PC-9 (cell line): ENCODE results near the gene ASB12. TPM values are rescaled to one million over a fixed set of nuclear protein-coding genes. Genes with fewer than 3 reads are reported as not detected.
A peak's percentile ranks its signal among the peaks of the same experiment; 100 is the strongest.

Experiments used
- Bru-seq: library from RNA; stranded (reverse); fragments of 400-500 nt; gene quantifications from one replicate; lab custom pipeline; 2021; lab: Mats Ljungman, UMichigan
- BruChase-seq, 2 experiments: library from RNA; stranded (reverse); fragments of 400-500 nt; gene quantifications; one replicate each; lab custom pipeline; 2021; lab: Mats Ljungman, UMichigan
- BruUV-seq: library from RNA; stranded (reverse); fragments of 400-500 nt; replicated peaks from 2 replicates; lab custom pipeline; 2021; lab: Mats Ljungman, UMichigan
- CTCF ChIA-PET: fragments of 300-600 bp; sonication (Branson Sonifier 250); formaldehyde crosslinking; loops from one replicate; lab custom pipeline; 2022; ENCODE audit warnings: antibody characterized with exemption; lab: Charles Lee
- POLR2A ChIA-PET: fragments of 300-600 bp; sonication (Branson Sonifier 250); formaldehyde crosslinking; loops from one replicate; lab custom pipeline; 2022; ENCODE audit warnings: antibody characterized with exemption; ENCODE audit not compliant: unreplicated experiment; lab: Charles Lee
- DNase-seq, 2 experiments: peaks; one replicate each; pipeline versions ENCODE4 v3.0.0 to v3.0.0-alpha.2; 2015 to 2022; ENCODE audit warnings: mixed read lengths in 1 of 2
- H2AFZ ChIP-seq: fragments of 200-600 bp; sonication (generic); 2 replicates; pipeline ENCODE4 v1.8.1; 2017; ENCODE audit warnings: antibody characterized with exemption
- H3F3A ChIP-seq: fragments of 200-600 bp; sonication (generic); 2 replicates; pipeline ENCODE4 v1.8.1; 2017; ENCODE audit warnings: antibody characterized with exemption, mild to moderate bottlenecking, low read depth; ENCODE audit not compliant: insufficient read depth
- H3K27ac ChIP-seq: fragments of 200-600 bp; sonication (generic); 2 replicates; pipeline ENCODE4 v1.6.1; 2016; ENCODE audit warnings: mixed run types
- H3K27me3 ChIP-seq: fragments of 200-600 bp; sonication (generic); 2 replicates; pipeline ENCODE4 v1.6.1; 2016; ENCODE audit warnings: low read depth, mixed run types; ENCODE audit not compliant: insufficient read depth
- H3K36me3 ChIP-seq: fragments of 200-600 bp; sonication (generic); 2 replicates; pipeline ENCODE4 v1.6.1; 2016; ENCODE audit warnings: low read depth, mixed run types
- H3K4me1 ChIP-seq: fragments of 200-600 bp; sonication (generic); replicated peaks from 2 replicates; pipeline ENCODE4 v1.6.1; 2016; ENCODE audit warnings: mixed run types; ENCODE audit not compliant: insufficient read depth
- H3K4me2 ChIP-seq: fragments of 200-600 bp; sonication (generic); 2 replicates; pipeline ENCODE4 v1.6.1; 2017; ENCODE audit warnings: mixed run types
- H3K4me3 ChIP-seq: fragments of 200-600 bp; sonication (generic); 2 replicates; pipeline ENCODE4 v1.6.1; 2016; ENCODE audit warnings: mixed run types
- H3K79me2 ChIP-seq: fragments of 200-600 bp; sonication (generic); 2 replicates; pipeline ENCODE4 v1.6.1; 2017; ENCODE audit warnings: low read depth, mixed run types
- H3K9me2 ChIP-seq: fragments of 200-600 bp; sonication (generic); 2 replicates; pipeline ENCODE4 v1.8.1; 2017; ENCODE audit warnings: mild to moderate bottlenecking; ENCODE audit not compliant: insufficient read depth
- H3K9me3 ChIP-seq: fragments of 200-600 bp; sonication (generic); 2 replicates; pipeline ENCODE4 v1.8.1; 2016; ENCODE audit warnings: low read depth; ENCODE audit not compliant: insufficient read depth
- H4K20me1 ChIP-seq: fragments of 200-600 bp; sonication (generic); 2 replicates; pipeline ENCODE4 v1.8.1; 2017; ENCODE audit not compliant: insufficient read depth
- EZH2 ChIP-seq: fragments of 200-600 bp; sonication (generic); IDR thresholded peaks from 2 replicates; pipeline ENCODE4 v1.8.0; 2017; ENCODE audit warnings: antibody characterized with exemption, low read depth
- intact Hi-C: fragments of 100-400 bp; cut with micrococcal nuclease; formaldehyde crosslinking; loops from one replicate; pipeline ENCODE4 v1.10.0; 2022; ENCODE audit not compliant: unreplicated experiment
- long read RNA-seq: library from polyadenylated mRNA; stranded (forward); transcript quantifications from one replicate; pipeline ENCODE4 v2.0.0, GENCODE V29; 2022
- total RNA-seq: library from RNA; stranded (reverse); gene quantifications from 2 replicates; pipeline ENCODE4 v1.2.3, GENCODE V29; 2021
- TF ChIP-seq, protein P1 (sequence below): fragments of 200-600 bp; sonication (generic); conservative IDR thresholded peaks from 2 replicates; pipeline ENCODE4 v1.6.1; 2017; ENCODE audit warnings: mixed run types, antibody characterized with exemption, mild to moderate bottlenecking, moderate library complexity

Gene ASB12, protein sequence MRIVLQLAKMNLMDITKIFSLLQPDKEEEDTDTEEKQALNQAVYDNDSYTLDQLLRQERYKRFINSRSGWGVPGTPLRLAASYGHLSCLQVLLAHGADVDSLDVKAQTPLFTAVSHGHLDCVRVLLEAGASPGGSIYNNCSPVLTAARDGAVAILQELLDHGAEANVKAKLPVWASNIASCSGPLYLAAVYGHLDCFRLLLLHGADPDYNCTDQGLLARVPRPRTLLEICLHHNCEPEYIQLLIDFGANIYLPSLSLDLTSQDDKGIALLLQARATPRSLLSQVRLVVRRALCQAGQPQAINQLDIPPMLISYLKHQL
- not detected in 2 replicates for total RNA-seq
- percentile 9 among the genes with signal in this experiment for Bru-seq, nascent RNA
- not detected for BruChase-seq, experiment 1, labeled RNA remaining after a 2-hour chase
- percentile 21 among the genes with signal in this experiment for BruChase-seq, experiment 2, labeled RNA remaining after a 6-hour chase
- long read RNA-seq: 0 reads

DNA sequence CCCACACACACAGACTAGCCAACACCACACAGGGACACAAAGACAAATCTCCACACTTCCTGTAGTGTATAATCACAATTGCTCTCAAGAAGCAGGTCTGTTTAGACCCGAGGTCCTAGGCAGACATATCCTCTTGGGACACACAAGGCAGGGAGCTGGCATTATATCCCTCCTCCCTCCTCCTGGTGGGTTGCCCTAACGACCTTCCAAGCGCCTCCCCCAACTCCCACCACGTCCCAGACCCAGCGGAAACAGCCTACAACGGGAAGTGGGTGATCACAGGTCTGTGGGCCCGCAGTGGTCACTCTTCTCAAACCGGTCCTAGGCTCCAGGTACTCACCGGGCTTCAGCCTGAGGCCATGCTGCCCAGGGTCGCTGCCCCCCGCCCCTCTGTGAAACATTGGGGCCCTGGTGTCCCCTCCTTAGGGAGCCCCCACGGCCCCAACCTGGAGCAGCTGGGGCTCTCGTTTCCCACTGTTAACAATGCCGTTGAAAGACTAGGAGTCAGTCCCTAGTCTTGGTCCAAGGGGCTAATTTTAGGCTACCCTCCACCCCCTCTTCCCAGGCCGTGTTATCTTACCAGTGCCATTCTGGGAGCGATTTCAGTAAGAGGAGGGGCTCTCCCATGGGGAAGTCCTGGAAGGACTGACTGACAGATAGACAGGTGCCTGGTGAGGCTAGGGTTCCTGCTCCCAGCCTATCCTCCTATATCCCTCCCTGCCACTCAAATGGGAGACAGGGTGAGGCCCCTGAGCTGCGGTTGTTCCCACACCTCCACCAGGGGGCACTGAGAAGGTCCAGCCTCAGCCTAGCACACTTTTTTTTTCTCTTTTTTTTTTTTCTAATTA lies at the start of gene ASB12:
Gene ASB12, minus strand, starts transcription at position 485 of the 848 bp plus-strand sequence. CDS start 4,957 bp downstream, outside the sequence.
- H3K4me2 ChIP-seq: no peak within 1 kb of the TSS
- POLR2A ChIA-PET: no interaction called here
- intact Hi-C loops: no loop called here
- no peak within 1 kb of the TSS for H3K27ac ChIP-seq
- no peaks in the 10 kb centered on the region for H3K27me3 ChIP-seq
- TF ChIP-seq, protein P1, sequence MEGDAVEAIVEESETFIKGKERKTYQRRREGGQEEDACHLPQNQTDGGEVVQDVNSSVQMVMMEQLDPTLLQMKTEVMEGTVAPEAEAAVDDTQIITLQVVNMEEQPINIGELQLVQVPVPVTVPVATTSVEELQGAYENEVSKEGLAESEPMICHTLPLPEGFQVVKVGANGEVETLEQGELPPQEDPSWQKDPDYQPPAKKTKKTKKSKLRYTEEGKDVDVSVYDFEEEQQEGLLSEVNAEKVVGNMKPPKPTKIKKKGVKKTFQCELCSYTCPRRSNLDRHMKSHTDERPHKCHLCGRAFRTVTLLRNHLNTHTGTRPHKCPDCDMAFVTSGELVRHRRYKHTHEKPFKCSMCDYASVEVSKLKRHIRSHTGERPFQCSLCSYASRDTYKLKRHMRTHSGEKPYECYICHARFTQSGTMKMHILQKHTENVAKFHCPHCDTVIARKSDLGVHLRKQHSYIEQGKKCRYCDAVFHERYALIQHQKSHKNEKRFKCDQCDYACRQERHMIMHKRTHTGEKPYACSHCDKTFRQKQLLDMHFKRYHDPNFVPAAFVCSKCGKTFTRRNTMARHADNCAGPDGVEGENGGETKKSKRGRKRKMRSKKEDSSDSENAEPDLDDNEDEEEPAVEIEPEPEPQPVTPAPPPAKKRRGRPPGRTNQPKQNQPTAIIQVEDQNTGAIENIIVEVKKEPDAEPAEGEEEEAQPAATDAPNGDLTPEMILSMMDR: 0 out of 2 replicates have a peak, but pooled peaks have one; percentile 23
- no peak for TF ChIP-seq EZH2
- H3K9me2 ChIP-seq: no peaks in the 10 kb centered on the region
- no peaks in the 10 kb centered on the region for H3K9me3 ChIP-seq
- no peak for DNase-seq
- no peak within 1 kb of the TSS for H3K4me3 ChIP-seq
- CTCF ChIA-PET: no interaction called here
- H3K79me2 ChIP-seq: no peaks in the 10 kb centered on the region
- H3K36me3 ChIP-seq: no peaks in the 10 kb centered on the region
- no TSS peak for BruUV-seq
- H4K20me1 ChIP-seq: no peaks in the 10 kb centered on the region
- H2AFZ ChIP-seq: no peak within 1 kb of the TSS
- H3F3A ChIP-seq: no peaks in the 10 kb centered on the region
- no peaks in the 10 kb centered on the region for H3K4me1 ChIP-seq

DNA sequence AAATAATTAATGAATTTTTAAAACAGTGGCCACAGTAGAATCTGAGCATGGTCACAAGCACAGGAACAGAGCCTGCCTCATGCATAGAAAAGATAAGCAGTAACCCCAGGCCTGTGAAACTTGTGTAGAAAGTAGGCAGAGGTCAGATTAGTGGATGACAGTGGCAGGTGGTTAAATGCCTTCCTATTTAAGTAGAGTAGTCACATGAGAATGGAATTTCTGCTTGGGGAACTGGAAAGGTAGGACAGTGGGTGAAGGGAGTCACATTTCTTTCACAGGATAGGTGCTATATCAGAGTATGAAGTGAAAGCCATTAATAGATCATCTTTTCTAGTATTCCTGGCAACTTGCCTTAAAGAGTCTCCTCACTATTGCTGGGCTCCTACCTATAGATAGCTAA lies 34.9 kb upstream of the ASB12 start:
- Histone ChIP-seq H2AFZ (no peak overlapping the region), H3K4me2 (no peak overlapping the region), H3K36me3 (no peaks in the 10 kb centered on the region), H3K4me3 (no peak overlapping the region), H3K4me1 (no peaks in the 10 kb centered on the region), H3K79me2 (no peaks in the 10 kb centered on the region), H3K9me2 (no peaks in the 10 kb centered on the region), H3K27ac (no peak overlapping the region), H3K27me3 (no peaks in the 10 kb centered on the region), H3K9me3 (no peaks in the 10 kb centered on the region), H4K20me1 (no peaks in the 10 kb centered on the region), H3F3A (no peaks in the 10 kb centered on the region)
- BruUV-seq: no TSS peak
- DNase-seq: peak in 1 of 2 experiments; percentile 39
- ChIA-PET CTCF (no interaction called here), POLR2A (no interaction called here)
- TF ChIP-seq, protein P1: no peak
- TF ChIP-seq EZH2: no peak
- intact Hi-C loops: no loop called here

- Histone ChIP-seq H2AFZ (no peak overlapping the region), H3K36me3 (no peaks in the 10 kb centered on the region), H3K4me2 (no peak overlapping the region), H3K4me3 (no peak overlapping the region), H3K27ac (no peak overlapping the region), H3K79me2 (no peaks in the 10 kb centered on the region), H3K4me1 (no peaks in the 10 kb centered on the region), H3F3A (no peaks in the 10 kb centered on the region), H3K27me3 (no peaks in the 10 kb centered on the region), H4K20me1 (no peaks in the 10 kb centered on the region), H3K9me3 (no peaks in the 10 kb centered on the region), H3K9me2 (no peaks in the 10 kb centered on the region)
- POLR2A ChIA-PET: no interaction called here
- TF ChIP-seq, protein P1: no peak
- TF ChIP-seq EZH2: no peak
- no peak for DNase-seq
- intact Hi-C loops: no loop called here
- BruUV-seq: no TSS peak
- CTCF ChIA-PET: interaction anchor here (0.5 kb wide), 2 partner anchors 23 to 189 kb away, joined by 3 to 4 read pairs; no protein-coding TSS in a partner anchor
Observed at GRCh38 chrX:64229154-64229553, 1.3 kb downstream of the ASB12 start.
